ENCODE data around the gene GPR142. TPM values are rescaled to one million over a fixed set of nuclear protein-coding genes. Genes with fewer than 3 reads are reported as not detected.
A peak's percentile ranks its signal among the peaks of the same experiment; 100 is the strongest.

The GPR142 gene
- total and polyA plus RNA-seq, 2 of the 13 experiments (the other 11 are each of a cell fraction or from before 2014, with no cell fraction given): not detected

DNA sequence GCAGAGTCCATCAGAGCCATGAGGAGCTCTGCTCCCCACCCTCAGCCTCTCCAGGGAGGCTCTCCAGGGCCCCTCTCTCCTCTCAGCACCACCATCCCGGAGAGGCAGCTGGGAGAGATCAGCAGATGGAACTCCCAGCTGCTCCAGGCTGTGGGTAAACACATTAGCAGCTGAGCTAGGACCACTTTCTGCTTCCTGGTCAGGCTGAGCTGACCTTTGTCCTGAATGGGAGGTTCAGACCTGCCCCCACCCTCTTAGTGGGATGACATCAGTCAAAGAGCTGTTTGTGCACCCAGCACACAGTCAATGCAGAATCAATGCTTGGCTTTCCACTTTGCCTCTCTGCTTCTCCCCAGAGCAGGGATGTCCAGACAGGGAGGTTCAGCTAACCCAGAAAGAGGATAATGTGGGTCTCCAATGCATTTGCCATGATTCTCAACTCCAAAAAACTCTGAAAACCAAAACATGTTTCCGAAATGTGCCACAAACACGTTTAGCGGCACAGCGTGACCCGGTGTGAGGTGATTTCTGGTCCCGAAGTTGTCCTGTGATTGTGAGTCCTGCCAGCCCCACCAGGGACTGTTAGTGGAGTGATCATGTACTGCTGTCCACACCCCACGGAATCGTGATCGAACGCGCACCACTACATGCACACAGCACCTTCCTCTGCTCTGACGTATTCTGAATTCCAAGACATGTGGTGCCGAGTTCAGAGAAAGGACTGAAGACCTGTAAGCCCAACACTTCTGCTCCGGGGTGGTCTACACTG is 6.7 kb downstream of the GPR142 start (continued):
- TF ChIP-seq NR3C1 (CRISPR knock-in tag; IDR thresholded peaks at IDR 0.05) (no peak), KDM5B (CRISPR knock-in tag; IDR thresholded peaks at IDR 0.05; ENCODE audit: borderline replicate concordance) (no peak; the same call in 1 of the 2 replicates), ZNF562 (CRISPR knock-in tag; IDR thresholded peaks at IDR 0.05; ENCODE audit: borderline replicate concordance) (no peak), ZFP62 (CRISPR knock-in tag; IDR thresholded peaks at IDR 0.05) (no peak), ZNF83 (CRISPR knock-in tag; IDR thresholded peaks at IDR 0.05; ENCODE audit: borderline replicate concordance) (no peak), MIXL1 (CRISPR knock-in tag; IDR thresholded peaks at IDR 0.05) (peak; percentile 92), ZNF280B (CRISPR knock-in tag; IDR thresholded peaks at IDR 0.05; ENCODE audit: borderline replicate concordance) (no peak), ZNF230 (CRISPR knock-in tag; IDR thresholded peaks at IDR 0.05) (no peak), BORCS8-MEF2B (CRISPR knock-in tag; IDR thresholded peaks at IDR 0.05) (peak; percentile 27; the same call in 1 of the 2 replicates), NFAT5 (CRISPR knock-in tag; IDR thresholded peaks at IDR 0.05) (no peak), JUN (CRISPR knock-in tag; IDR thresholded peaks at IDR 0.05) (peak; percentile 99), GMEB1 (CRISPR knock-in tag; IDR thresholded peaks at IDR 0.05; ENCODE audit: borderline replicate concordance) (no peak; the same call in 1 of the 2 replicates), ONECUT2 (CRISPR knock-in tag; IDR thresholded peaks at IDR 0.05) (peak; percentile 86), ZNF703 (CRISPR knock-in tag; IDR thresholded peaks at IDR 0.05; ENCODE audit: borderline replicate concordance) (no peak), ZKSCAN1 (IDR thresholded peaks at IDR 0.05; ENCODE audit: low read length) (peak; percentile 17; the same call in 1 of the 2 replicates), ZFP36 (IDR thresholded peaks at IDR 0.05; ENCODE audit: borderline replicate concordance, low read depth, low read length, partially characterized antibody) (no peak), ZNF468 (CRISPR knock-in tag; IDR thresholded peaks at IDR 0.05) (no peak), ZNF547 (CRISPR knock-in tag; IDR thresholded peaks at IDR 0.05) (no peak; the same call in 1 of the 2 replicates), STAG1 (CRISPR knock-in tag; IDR thresholded peaks at IDR 0.05) (peak; percentile 28; the same call in 1 of the 2 replicates), RBM39 (IDR thresholded peaks at IDR 0.05; ENCODE audit: low read depth, low read length, poor library complexity, severe bottlenecking) (no peak)
- TF ChIP-seq, protein P1, sequence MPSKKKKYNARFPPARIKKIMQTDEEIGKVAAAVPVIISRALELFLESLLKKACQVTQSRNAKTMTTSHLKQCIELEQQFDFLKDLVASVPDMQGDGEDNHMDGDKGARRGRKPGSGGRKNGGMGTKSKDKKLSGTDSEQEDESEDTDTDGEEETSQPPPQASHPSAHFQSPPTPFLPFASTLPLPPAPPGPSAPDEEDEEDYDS (CRISPR knock-in tag; IDR thresholded peaks at IDR 0.05): peak; percentile 67; the same call in 1 of the 2 replicates

Measured in HepG2 (cell line).